ENCODE data around the gene ZCCHC2.

The ZCCHC2 gene

GRCh38 chr18:62583376-62583775 is 60.6 kb downstream of the ZCCHC2 start:
- no peak for DNase-seq

GRCh38 chr18:62584241-62585120 is 61.7 kb downstream of the ZCCHC2 start:
- DNase-seq = no peak

- no peak for DNase-seq
Measured at GRCh38 chr18:62585274-62586150, 62.7 kb downstream of the ZCCHC2 start.

GRCh38 chr18:62586151-62586774 is 63.4 kb downstream of the ZCCHC2 start:
- no peak for DNase-seq

- no peak for DNase-seq
Measured at GRCh38 chr18:62586781-62587487, 64.1 kb downstream of the ZCCHC2 start.

GRCh38 chr18:62587689-62588088 is 64.9 kb downstream of the ZCCHC2 start:
- no peak for DNase-seq

- no peak for DNase-seq
Measured at GRCh38 chr18:62588217-62588616, 65.4 kb downstream of the ZCCHC2 start.

- no peak for DNase-seq
Measured at GRCh38 chr18:62590799-62591590, 68.2 kb downstream of the ZCCHC2 start.

- DNase-seq = no peak
Measured at GRCh38 chr18:62596145-62597005, 73.5 kb downstream of the ZCCHC2 start.

- DNase-seq = no peak
Measured at GRCh38 chr18:62601871-62602270, 79.0 kb downstream of the ZCCHC2 start.

- DNase-seq = no peak
Measured at GRCh38 chr18:62602706-62603105, 79.9 kb downstream of the ZCCHC2 start.

GRCh38 chr18:62603211-62603610 is 80.4 kb downstream of the ZCCHC2 start:
- DNase-seq = no peak

- no peak for DNase-seq
Measured at GRCh38 chr18:62603979-62604378, 81.2 kb downstream of the ZCCHC2 start.

- no peak for DNase-seq
Measured at GRCh38 chr18:62605685-62606084, 82.9 kb downstream of the ZCCHC2 start.

GRCh38 chr18:62606106-62606505 is 83.3 kb downstream of the ZCCHC2 start:
- DNase-seq = no peak

GRCh38 chr18:62607302-62607701 is 84.5 kb downstream of the ZCCHC2 start:
- DNase-seq = no peak

GRCh38 chr18:62607708-62608428 is 85.0 kb downstream of the ZCCHC2 start:
- DNase-seq = no peak

- no peak for DNase-seq
Measured at GRCh38 chr18:62609764-62610163, 86.9 kb downstream of the ZCCHC2 start.

- DNase-seq = no peak
Measured at GRCh38 chr18:62610351-62610700, 87.5 kb downstream of the ZCCHC2 start.

- DNase-seq = no peak
Measured at GRCh38 chr18:62610701-62611411, 88.0 kb downstream of the ZCCHC2 start.
